ENCODE measurements around the gene BMERB1.
A peak's percentile ranks its signal among the peaks of the same experiment; 100 is the strongest.

Gene BMERB1

GRCh38 chr16:15515992-15516391 is 81.6 kb downstream of the BMERB1 start:
- no peak for TF ChIP-seq CTCF (conservative IDR thresholded peaks at IDR 0.05; ENCODE audit: low read depth, low read length)
- no peak for DNase-seq (ENCODE audit: low read depth)
- H3K4me3 ChIP-seq (ENCODE audit: low read depth, low read length): no peak overlapping the region

DNA sequence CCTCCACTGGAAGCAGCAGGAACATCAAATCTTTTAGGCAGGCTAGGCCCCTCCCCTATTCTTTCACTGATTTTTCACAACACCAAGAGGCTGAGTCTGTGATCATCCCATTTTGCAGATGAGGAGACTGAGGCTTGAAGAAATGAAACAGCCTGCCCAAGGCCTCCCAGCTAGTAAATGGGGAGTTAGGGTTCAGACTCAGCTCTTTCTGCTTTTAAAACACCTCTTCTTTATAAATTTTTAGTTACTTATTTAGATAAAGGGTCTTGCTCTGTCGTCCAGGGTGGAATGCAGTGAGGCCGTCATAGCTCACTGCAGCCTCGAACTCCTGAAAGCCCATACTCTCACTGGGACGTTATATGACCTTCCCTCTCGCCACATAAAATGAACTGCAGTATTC is 82.2 kb downstream of the BMERB1 start:
- no peak overlapping the region for H3K4me3 ChIP-seq (ENCODE audit: low read depth, low read length)
- TF ChIP-seq CTCF (conservative IDR thresholded peaks at IDR 0.05; ENCODE audit: low read depth, low read length): no peak
- DNase-seq (ENCODE audit: low read depth): no peak

DNA sequence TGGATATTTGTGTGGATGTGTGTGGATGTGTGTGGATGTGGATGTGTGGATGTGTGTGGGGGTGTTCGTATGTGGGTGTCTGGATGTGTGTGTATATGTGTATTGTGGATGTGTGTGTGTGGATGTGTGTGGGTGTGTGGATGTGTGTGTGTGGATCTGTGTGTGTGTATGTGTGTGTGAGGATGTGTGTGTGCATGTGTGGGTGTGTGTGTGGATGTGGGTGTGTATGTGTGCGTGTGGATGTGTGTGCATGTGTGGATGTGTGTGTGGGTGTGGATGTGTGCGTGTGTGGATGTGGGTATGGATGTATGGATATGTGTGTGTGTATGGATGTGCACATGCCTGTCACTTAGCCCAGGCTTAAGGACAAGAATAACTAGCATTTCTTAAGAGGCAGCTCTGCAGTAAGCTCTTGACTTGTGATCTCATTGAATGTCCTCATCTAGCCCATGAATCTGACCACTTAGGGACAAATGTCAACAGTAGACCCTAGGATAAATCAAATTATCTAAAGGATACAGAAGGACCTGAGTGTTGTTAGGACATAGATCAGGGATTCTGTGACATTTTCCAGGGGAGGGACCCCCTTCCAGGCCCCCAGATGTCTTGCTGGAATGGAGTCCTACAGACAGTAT is 83.5 kb downstream of the BMERB1 start:
- TF ChIP-seq CTCF (conservative IDR thresholded peaks at IDR 0.05; ENCODE audit: low read depth, low read length): no peak
- no peak for DNase-seq (ENCODE audit: low read depth)
- no peak overlapping the region for H3K4me3 ChIP-seq (ENCODE audit: low read depth, low read length)

- no peak overlapping the region for H3K4me3 ChIP-seq (ENCODE audit: low read depth, low read length)
- peak; percentile 49 for DNase-seq (ENCODE audit: low read depth)
- TF ChIP-seq CTCF (conservative IDR thresholded peaks at IDR 0.05; ENCODE audit: low read depth, low read length): no peak
Observed at GRCh38 chr16:15518381-15519351, 84.3 kb downstream of the BMERB1 start.

GRCh38 chr16:15519790-15520189 is 85.4 kb downstream of the BMERB1 start:
- no peak for DNase-seq (ENCODE audit: low read depth)
- TF ChIP-seq CTCF (conservative IDR thresholded peaks at IDR 0.05; ENCODE audit: low read depth, low read length): no peak
- no peak overlapping the region for H3K4me3 ChIP-seq (ENCODE audit: low read depth, low read length)

- no peak overlapping the region for H3K4me3 ChIP-seq (ENCODE audit: low read depth, low read length)
- no peak for DNase-seq (ENCODE audit: low read depth)
- no peak for TF ChIP-seq CTCF (conservative IDR thresholded peaks at IDR 0.05; ENCODE audit: low read depth, low read length)
Observed at GRCh38 chr16:15521390-15521757, 87.0 kb downstream of the BMERB1 start.
